M059J (cell line): ENCODE results near the gene TBXAS1. TPM values are rescaled to one million over a fixed set of nuclear protein-coding genes. Genes with fewer than 3 reads are reported as not detected.
A peak's percentile ranks its signal among the peaks of the same experiment; 100 is the strongest.

Source experiments
- DNase-seq: peaks from one replicate; pipeline ENCODE4 v3.0.0-alpha.2; 2012; ENCODE audit warnings: low read depth
- total RNA-seq: library from RNA; depleted of rRNA; stranded (reverse); fragments of >200 nt; shearing (Covaris generic); gene quantifications from 2 replicates; pipeline ENCODE4 v1.2.3, GENCODE V29; 2014

TBXAS1 gene
- total RNA-seq, 1 experiment from 2014 or later: 7.8 TPM

DNA sequence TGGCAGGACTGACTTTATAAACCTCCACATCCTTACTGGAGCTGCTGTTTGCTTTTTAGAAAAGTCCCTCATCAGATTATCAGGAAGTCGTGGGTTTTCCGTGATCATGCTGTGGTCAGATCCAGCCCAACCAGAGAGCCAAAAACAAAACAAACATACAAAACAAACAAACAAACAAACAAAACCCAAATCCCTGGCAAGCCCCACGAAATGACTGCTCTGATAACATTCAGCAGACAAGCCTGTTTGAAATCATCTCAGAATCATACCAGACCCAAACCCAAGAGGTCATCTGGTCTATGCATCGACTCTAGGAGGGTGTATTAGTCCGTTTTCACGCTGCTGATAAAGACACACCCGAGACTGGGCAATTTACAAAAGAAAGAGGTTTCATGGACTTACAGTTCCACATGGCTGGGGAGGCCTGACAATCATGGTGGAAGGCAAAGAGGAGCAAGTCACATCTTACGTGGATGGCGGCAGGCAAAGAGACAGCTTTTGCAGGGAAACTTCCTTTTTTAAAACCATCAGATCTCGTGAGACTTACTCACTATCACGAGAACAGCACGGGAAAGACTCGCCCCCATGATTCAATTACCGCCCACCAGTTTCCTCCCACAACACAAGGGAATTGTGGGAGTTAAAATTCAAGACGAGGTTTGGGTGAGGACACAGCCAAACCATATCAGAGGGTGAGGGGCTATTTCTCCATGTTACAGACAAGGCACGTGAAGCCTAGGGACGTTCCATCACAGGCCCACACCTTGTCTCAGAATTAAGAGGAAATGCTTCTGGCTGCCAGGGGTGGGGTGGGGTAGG is 148.0 kb downstream of the TBXAS1 start:
- DNase-seq: no peak

GRCh38 chr7:139981511-139981895 is 152.4 kb downstream of the TBXAS1 start:
- no peak for DNase-seq

DNA sequence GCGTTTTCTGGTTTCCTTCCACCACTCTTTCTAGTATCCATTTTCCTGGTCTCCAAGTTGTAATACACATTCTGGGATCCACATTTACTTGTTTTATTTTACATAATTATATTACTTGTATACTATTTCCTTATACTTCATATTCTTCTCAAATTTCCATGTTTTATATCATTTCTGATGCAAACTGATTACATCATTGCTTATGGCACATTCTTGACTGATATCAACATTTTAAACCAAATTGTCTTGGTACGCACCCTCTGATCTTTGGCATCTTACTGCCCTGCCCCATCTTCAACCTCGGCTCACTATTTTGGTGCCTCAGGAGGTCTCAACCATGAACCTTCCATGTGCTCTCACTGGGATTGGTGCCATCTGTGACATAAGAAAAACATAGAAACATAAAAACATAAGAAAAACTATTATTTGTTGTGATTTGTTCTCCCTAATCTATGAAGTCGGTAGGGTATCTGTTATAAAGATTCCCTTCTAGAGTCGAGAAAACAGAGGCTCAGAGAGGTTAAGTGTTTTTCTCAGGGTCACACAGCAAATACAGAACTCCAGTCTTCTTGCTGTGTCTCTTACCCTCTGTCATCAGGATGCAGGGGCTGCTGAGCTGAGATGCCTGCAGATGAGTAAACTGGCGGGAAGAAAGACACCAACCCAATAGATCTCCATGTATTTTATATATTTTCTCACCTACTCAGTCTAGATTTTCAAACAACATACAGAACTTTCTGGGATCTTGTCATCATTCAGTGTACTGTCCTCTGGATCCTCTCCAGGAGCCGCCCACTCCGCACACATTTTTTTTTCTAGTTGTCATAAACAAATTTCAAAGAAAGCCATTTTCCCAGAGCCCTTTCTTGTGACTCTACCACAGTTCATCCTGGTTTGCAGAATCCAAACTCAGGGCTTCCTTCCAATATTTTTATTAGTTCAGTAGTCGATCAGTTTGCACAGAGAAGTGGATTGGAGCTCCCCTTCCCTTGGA is 154.2 kb downstream of the TBXAS1 start:
- DNase-seq: no peak

DNA sequence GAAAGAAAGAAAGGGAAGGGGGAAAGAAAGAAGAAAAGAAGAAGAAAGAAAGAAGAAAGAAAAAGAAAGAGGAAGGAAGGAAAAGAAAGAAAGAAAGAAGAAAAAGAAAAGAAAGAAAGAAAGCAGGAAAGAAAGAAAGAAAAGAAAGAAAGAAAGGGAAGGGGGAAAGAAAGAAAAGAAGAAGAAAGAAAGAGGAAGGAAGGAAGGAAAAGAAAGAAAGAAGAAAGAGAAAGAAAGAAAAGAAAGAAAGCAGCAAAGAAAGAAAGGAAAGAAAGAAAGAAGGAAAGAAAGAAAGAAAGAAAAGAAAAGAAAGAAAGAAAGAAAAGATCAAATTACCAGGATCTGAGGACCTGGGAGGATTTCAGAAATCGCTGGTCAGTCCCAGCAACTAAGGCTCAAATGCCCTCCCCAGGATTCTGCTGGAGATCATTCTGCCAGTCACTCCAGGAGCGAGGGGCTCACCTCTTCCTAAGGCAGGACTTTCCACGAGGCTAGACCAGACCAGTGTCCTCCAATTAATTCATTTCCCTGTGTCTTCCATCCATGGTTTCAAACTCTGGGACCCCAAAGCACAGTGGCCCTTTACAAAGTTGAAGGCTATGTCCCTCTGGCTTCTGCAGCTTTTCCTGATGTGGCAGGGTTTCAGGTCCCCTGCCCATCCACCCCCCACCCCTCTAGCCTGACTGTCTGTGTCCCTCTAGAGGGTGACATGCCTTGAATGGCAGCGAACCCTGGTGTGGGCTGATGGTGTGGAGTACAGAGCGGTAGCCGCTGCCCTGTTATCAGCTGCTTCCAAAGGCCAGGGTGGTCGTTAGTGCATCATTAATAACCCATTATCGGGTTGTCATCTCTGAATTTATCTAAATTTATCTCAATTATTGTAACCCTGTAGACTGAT is 155.8 kb downstream of the TBXAS1 start:
- DNase-seq: no peak

GRCh38 chr7:139985811-139986210 is 156.7 kb downstream of the TBXAS1 start:
- DNase-seq: no peak

GRCh38 chr7:139987691-139988516 is 158.8 kb downstream of the TBXAS1 start:
- DNase-seq: no peak

- DNase-seq: no peak
Measured at GRCh38 chr7:139989366-139990141, 160.5 kb downstream of the TBXAS1 start.

- no peak for DNase-seq
Measured at GRCh38 chr7:139990142-139990535, 161.1 kb downstream of the TBXAS1 start.

- DNase-seq: no peak
Measured at GRCh38 chr7:139990571-139991268, 161.7 kb downstream of the TBXAS1 start.

DNA sequence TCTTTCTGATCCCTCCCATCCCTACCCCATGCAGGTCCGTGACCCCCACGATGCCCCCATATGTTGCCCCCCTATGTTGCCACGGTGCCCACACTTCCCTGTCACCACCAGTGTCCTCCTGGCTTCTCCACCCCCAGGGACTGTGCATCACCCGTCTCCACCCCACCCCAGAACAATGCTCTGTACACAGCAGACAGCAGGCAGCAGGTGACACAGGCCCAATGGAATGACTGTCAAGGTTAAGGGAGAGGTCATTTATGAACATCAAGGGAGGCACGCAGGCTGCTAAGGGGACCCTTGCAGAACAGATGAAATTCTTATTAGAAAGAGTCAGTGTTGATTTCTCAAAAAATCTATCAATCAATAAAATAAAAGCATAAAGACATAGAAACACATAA is 162.2 kb downstream of the TBXAS1 start:
- peak; percentile 20 for DNase-seq

DNA sequence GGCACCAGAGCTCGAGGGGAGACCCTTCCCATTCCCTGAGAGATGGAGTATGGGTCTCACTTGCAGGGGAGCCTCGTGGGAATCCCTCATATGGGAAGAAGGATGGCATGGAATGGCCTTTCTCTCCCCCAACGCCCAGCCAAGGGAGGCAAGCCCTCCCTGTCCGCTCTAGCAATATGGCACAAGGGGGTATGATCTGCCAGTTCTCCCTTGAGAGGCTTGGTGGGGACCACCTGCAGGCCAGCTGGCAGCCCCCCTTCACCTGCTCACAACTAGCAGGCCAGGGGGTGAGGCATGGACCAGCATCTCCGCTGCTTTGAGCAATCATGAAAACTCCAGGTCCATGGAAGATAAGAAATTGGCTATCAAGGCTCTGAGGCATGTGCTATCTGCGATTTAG is 162.8 kb downstream of the TBXAS1 start:
- DNase-seq: no peak

DNA sequence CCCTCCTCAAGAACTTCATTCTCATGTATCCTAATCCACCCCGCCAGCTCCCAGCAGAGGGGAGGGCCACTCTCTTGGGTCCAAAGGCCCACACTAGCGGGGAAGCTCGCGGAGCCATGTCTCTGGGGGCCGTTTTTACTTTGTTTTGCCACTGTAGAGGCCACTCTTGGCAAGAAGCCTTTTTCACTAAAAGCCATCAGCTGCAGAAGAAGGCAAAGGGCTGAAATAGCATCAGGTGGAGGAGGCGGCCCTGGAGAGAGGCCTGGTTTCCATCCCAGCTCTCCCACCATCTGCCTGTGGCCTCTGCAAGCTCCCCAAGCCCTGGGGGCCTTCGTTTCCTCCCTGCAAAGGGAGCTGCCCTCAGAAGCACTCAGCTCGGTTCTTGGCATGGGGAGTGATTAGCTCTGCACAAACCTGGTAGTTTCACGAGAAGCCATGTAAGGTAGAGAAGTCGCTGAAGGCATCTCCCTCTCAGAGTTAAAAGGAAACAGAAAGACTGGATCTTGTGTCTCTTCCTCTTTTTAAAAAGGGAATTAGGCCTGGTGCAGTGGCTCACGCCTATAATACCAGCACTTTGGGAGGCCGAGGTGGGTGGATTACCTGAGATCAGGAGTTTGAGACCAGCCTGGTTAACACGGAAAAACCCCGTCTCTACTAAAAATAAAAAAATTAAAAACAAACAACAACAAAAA is 163.4 kb downstream of the TBXAS1 start:
- no peak for DNase-seq

DNA sequence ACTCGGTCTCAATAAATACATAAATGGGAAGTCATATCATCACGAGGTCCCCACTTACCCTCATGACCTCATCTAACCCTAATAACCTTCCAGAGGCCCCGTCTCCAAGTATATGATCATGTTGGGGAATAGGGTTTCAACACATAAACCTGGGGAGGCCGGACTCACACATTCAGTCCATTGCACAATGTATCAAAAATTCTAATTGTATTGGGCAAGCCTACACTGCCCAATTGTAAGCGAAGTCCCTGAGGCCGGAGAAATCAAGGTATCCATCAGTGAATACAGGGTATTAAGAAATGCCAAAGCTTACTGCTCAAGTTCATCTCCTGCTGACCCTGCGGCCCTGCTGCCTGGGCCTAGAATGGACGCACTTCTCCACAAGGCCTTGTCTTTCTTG is 164.1 kb downstream of the TBXAS1 start:
- DNase-seq: no peak

DNA sequence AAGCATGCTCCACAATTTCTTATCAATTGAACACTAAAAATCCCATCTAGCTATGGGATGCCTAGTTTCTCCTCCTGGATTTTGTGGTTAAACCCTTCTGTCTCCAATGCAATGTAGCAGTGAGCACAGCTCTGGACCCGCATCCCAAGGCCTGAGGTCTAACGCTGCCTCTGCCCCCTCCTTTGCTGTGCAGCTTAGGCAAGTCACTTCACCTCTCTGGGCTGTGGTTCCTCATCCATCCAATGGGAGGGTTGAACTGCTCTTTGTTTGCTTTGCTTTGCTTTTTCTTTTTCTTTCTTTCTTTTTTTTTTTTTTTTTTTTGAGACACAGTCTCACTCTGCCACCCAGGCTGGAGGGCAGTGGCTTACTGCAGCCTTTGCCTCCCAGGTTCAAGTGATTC is 164.5 kb downstream of the TBXAS1 start:
- DNase-seq: no peak

DNA sequence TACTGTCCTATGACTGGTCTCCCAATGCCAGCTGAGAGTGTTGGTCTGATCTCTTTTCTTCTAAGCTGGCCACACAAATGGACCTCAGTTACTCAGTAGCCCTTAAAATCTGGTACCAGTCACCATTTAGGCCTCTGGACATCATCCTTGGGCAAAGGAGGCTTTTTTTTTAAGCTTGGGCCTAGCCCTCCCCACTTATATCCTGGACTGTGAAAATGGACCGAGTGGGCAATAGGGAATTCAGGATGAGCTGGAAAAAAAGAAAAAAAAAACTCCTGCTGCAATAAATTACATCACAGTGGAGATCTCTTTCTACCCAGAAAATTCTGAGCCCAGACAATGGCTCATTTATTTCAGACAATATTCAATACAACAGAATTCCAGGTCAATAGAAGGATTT is 165.3 kb downstream of the TBXAS1 start:
- DNase-seq: no peak

DNA sequence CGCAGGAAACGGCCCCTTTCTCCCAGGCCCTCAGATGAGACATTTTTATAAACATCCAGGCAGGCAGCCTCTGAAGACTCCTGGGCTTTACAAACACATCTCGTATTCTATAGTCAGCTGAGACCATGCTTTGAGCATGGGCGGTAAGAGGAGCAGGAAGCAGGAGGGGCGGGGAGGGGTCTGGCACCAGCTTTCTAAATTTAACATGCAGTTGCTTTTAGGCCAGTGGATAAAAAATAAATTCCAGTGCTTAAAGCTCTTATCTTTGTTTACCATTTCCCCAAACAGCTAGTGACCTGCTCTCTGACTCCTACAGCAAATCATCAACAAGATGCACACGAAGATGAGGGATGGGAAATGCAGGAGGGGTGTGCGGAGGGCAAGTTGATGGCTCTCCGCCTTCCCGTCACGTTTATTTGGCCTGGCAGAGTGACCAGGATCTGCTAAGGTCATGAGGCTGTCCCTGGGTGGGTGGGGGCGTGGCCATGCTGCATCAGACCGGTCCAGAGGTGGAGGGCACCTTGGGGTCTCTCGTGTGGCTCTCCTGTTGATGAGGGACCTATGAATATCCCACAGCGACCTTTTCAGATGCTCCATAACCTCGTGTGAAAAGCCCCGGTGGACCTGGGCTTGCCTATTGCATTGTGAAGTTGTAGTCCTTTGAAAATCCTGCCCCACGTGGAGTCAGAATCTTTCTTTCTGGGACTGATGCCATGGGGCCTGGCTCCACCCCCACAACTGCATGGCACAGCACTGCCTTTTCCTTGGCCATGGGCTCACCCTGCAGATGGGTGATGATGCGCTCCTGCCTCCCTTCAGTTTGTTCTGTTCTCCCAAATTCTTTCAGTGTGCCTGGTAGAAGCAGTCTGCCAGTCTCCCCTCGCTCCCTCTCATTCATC is 166.2 kb downstream of the TBXAS1 start:
- DNase-seq: peak; percentile 73

DNA sequence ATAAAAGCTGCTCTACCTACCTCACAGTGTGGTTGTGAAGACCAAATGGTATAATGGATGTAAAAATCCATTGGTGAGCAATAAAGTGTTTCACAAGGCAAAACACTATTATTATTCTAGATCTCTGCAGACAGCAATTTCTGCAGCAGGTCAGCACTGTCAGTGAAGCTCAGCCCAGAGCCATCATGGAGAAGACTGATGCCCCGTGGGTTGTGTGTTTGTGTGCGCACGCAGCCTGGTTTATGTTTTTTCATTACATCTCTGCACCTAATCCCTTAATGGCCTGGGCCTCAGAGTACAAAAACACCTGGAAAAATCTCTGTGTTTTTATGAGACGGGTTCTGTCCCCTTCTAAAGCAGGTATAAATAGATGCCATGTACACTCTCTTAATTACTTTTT is 169.5 kb downstream of the TBXAS1 start:
- DNase-seq: no peak

GRCh38 chr7:139999516-139999915 is 170.5 kb downstream of the TBXAS1 start:
- DNase-seq: no peak
